Raji (cell line): ENCODE data around the gene TXNL4A.

Experiments
- POLR2A ChIP-seq: IDR thresholded peaks from 2 replicates; pipeline ENCODE4 v1.6.1; 2011; ENCODE audit warnings: low read depth, low read length, control low read depth; ENCODE audit not compliant: insufficient read depth

TXNL4A gene, protein sequence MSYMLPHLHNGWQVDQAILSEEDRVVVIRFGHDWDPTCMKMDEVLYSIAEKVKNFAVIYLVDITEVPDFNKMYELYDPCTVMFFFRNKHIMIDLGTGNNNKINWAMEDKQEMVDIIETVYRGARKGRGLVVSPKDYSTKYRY

GRCh38 chr18:79988451-79989194 is at the start of gene TXNL4A:
TSS of gene TXNL4A (minus strand) at chr18:79988563. CDS start at chr18:79988392, 171 bp downstream.
- TF ChIP-seq POLR2A = peak; percentile 98

GRCh38 chr18:80037300-80037699 is 48.9 kb upstream of the TXNL4A start:
- no peak for TF ChIP-seq POLR2A

GRCh38 chr18:80035997-80036396 is 47.6 kb upstream of the TXNL4A start:
- TF ChIP-seq POLR2A = no peak

GRCh38 chr18:80034852-80035406 is 46.6 kb upstream of the TXNL4A start:
- TF ChIP-seq POLR2A = no peak

GRCh38 chr18:80034068-80034851 is 45.9 kb upstream of the TXNL4A start, which contains the start of gene RBFA:
TSS of gene RBFA (plus strand) at chr18:80034434. CDS start at chr18:80034496, 62 bp downstream.
- peak; percentile 83 for TF ChIP-seq POLR2A

GRCh38 chr18:80033181-80034067 is 45.1 kb upstream of the TXNL4A start:
- TF ChIP-seq POLR2A = peak; percentile 65; the same call in 1 of the 2 replicates

- TF ChIP-seq POLR2A = no peak
Measured at GRCh38 chr18:80029690-80030089, 41.3 kb upstream of the TXNL4A start.

- no peak for TF ChIP-seq POLR2A
Measured at GRCh38 chr18:80026363-80026762, 38.0 kb upstream of the TXNL4A start.

DNA sequence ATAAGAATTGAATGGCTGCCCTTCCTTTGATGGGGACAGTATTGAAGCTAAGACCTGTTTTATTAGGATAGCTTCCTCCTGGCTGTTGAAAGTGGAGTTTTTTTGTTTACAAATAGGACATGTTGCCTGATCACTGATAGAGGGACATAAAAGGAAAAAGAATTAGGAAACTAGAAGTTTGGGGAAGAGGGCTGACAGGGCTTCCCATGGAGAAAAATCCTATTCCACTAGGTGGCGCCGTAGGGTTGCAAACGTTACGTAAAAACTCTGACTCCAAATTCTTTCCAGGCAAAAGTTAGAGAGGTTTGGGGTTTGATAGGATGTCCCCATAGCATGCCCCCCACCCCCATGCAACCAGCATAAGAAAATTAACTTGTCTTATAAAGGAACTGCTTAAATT is 34.8 kb upstream of the TXNL4A start:
- TF ChIP-seq POLR2A = no peak

- no peak for TF ChIP-seq POLR2A
Measured at GRCh38 chr18:80022613-80023012, 34.2 kb upstream of the TXNL4A start.

DNA sequence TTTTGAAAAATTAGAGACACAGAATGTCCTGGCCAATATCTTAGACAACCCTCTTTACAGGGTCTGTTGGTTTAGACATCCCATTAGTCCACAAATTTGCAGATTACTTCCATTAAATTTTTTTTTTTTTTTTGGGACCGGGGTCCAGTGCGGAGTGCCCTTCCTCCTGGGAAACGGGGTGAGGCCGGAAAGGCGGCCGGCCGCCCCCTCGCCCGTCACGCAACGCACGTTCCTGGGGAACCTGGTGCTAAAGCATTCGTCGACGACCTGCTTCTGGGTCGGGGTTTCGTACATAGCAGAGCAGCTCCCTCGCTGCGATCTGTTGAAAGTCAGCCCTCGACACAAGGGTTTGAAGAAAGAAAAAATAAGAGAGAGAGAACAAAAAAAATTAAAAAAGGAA is 24.4 kb upstream of the TXNL4A start:
- no peak for TF ChIP-seq POLR2A

DNA sequence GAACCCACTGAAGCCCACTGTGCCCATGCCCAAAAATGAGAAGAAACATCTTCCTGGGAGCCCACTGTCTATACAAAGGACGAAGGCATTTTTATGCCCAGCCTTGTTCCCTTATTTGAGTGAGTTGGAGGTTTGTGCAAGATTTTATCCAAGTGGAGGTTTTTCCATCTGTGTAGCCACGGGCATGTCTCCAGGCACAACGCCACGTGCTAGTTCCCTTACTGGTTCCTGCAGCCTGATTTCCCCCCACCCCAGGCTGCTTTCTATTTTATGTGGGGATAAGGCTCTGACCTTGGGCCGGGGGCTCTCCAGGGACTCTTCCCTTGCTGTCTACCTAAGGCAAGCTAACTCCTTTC is 22.2 kb upstream of the TXNL4A start:
- no peak for TF ChIP-seq POLR2A

DNA sequence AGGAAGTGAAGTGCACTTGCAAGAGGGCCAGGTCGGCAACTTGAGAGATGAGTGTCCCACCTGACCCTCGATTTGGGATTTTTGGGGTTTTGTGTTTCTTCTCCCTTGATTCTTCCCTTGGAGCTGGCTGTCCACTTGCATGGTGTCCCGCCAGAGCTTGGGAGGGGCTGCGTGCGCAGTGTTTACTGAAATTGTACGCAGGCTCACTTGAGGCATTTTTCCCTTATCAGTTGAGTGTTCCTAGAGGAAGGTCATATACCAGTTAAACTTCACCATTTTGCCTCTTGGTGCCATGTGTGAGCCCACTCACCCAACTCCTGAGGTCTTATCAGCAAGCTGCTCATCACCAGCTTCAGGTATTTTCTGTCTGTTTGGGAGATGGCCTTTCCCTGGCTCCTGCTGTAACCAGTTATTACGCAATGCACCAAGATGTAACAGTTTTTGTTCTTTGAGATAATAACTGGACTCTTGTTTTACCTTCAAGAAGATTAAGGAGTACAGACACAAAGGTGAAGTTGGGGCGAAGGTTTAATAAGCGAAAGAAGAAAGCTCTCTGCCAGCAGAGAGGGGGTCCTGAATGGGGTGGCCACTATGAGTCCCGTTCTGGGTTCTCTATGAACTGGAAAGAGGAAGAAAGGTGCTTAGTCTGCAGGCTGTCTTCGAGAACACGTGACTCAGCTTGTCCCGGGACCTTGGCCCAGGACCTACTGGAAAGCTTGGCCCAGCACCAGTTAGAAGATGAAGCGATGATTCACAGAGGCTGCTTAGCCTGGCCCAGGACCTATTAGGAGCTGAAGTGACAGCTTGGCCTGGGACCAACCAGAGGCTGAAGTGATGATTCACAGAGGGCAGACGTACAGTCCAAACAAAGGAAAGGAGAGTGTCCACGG is 21.5 kb upstream of the TXNL4A start:
- TF ChIP-seq POLR2A = no peak

DNA sequence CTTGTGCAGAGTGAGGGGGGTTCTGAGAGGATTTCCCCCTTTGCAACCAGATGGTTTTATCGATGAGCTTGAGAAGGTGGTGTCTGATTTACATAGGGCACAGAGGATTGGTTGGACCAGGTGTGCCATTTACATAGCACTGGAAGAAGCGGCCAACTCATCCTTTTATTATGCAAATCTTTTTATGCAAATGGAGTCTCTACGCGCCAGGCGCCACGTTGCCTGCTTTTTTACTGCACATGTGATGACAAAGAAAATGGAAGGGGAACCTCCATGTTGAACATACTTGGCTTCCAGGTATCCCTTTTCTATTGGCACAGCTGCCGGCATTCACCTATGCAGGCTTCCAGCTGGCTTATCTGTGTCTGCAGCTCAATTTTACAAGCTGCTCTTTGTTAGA is 18.4 kb upstream of the TXNL4A start:
- TF ChIP-seq POLR2A = no peak
